Dorsolateral prefrontal cortex (tissue), 118 donors: ENCODE measurements around the gene WNT10A. TPM values are rescaled to one million over a fixed set of nuclear protein-coding genes. Genes with fewer than 3 reads are reported as not detected.

Experiments used
- total RNA-seq, 120 experiments: library from RNA; stranded (reverse); gene quantifications; one replicate each; pipeline versions ENCODE4 v1.2.3 to v1.2.4, GENCODE V29; 2022

The WNT10A gene
- total RNA-seq, 120 experiments from 2014 or later: 0.25 to 3.3 (median 1.1) TPM; not detected in 1

Other genes starting within 250 kb of the WNT10A start
- 10 to 100 TPM; 32.6 to 56.7 (median 43.4) TPM for gene ZNF142, start 221.2 kb upstream of the WNT10A start, total RNA-seq
- gene BCS1L, start 221.2 kb upstream of the WNT10A start, total RNA-seq: 10 to 100 TPM; 21.5 to 56.6 (median 35.8) TPM
- gene RNF25, start 208.8 kb upstream of the WNT10A start, total RNA-seq: 10 to 100 TPM; 13.3 to 46.1 (median 29.1) TPM
- 100 to 1,000 TPM in 18 of 120 experiments, 10 to 100 TPM in 102; 35.1 to 141 (median 75.9) TPM for gene STK36, start 208.8 kb upstream of the WNT10A start, total RNA-seq
- 100 to 1,000 TPM in 1 of 120 experiments, 10 to 100 TPM in 119; 19.5 to 103 (median 40.4) TPM for gene TTLL4, start 170.0 kb upstream of the WNT10A start, total RNA-seq
- gene CYP27A1, start 98.7 kb upstream of the WNT10A start, total RNA-seq: 100 to 1,000 TPM in 1 of 120 experiments, 10 to 100 TPM in 119; 12.4 to 139 (median 33.9) TPM
- under 1 TPM in 2 of 120 experiments, not detected in 118; 0.44 to 0.60 TPM for gene PRKAG3, start 49.0 kb upstream of the WNT10A start, total RNA-seq
- 1 to 10 TPM in 58 of 120 experiments, under 1 TPM in 56, not detected in 6; 0.31 to 4.9 (median 1.0) TPM for gene WNT6, start 21.0 kb upstream of the WNT10A start, total RNA-seq
- 10 to 100 TPM; 19.1 to 99.0 (median 62.6) TPM for gene CDK5R2, start 78.8 kb downstream of the WNT10A start, total RNA-seq
- gene FEV, start 104.3 kb downstream of the WNT10A start, total RNA-seq: 1 to 10 TPM in 7 of 120 experiments, under 1 TPM in 55, not detected in 58; 0.23 to 2.2 (median 0.44) TPM
- gene CRYBA2, start 112.6 kb downstream of the WNT10A start, total RNA-seq: 1 to 10 TPM in 65 of 120 experiments, under 1 TPM in 14, not detected in 41; 0.57 to 5.4 (median 1.4) TPM
- gene CFAP65, start 160.7 kb downstream of the WNT10A start, total RNA-seq: 1 to 10 TPM in 109 of 120 experiments, under 1 TPM in 11; 0.48 to 4.0 (median 1.8) TPM
- under 1 TPM in 33 of 120 experiments, not detected in 87; 0.22 to 0.96 (median 0.31) TPM for gene IHH, start 180.1 kb downstream of the WNT10A start, total RNA-seq